Lower leg skin (tissue), 3 donors: Measurements from ENCODE around the gene BCL2.

Experiments
- CTCF ChIP-seq, 3 donors: fragments of 450-650 bp; IDR thresholded peaks; one replicate each; pipeline ENCODE4 v1.5.1; 2016; ENCODE audit warnings: antibody characterized with exemption in 3 of 3, mild to moderate bottlenecking in 3 of 3, moderate library complexity in 2 of 3
- POLR2A ChIP-seq, 2 donors: fragments of 450-650 bp; IDR thresholded peaks; one replicate each; pipeline ENCODE4 v1.6.1; 2016 to 2017; ENCODE audit warnings: antibody characterized with exemption in 2 of 2, mild to moderate bottlenecking in 1 of 2, moderate library complexity in 1 of 2

GRCh38 chr18:63138436-63139340, 180.9 kb downstream of the BCL2 start:
- TF ChIP-seq CTCF (IDR thresholded peaks at IDR 0.05) (no peak), POLR2A (IDR thresholded peaks at IDR 0.05) (no peak)
